Keratinocyte (primary cell): ENCODE results near the gene RBBP8. TPM values are rescaled to one million over a fixed set of nuclear protein-coding genes. Genes with fewer than 3 reads are reported as not detected.

ENCODE experiments used
- DNase-seq: peaks from one replicate; pipeline ENCODE4 v3.0.0-alpha.2; 2011; ENCODE audit warnings: low read depth, missing footprints, low spot score
- FAIRE-seq: peaks from 2 replicates; lab custom pipeline; 2011; peaks lifted over from hg19 to GRCh38; lab: Jason Lieb, UNC
- H2AFZ ChIP-seq: 2 replicates; pipeline ENCODE4 v1.6.0; 2012; ENCODE audit warnings: low read length, control low read depth, inconsistent platforms; ENCODE audit not compliant: control insufficient read depth
- H3K27ac ChIP-seq: 2 replicates; pipeline ENCODE4 v1.5.1; 2011; ENCODE audit warnings: low read length; ENCODE audit not compliant: control insufficient read depth, insufficient read depth
- H3K27me3 ChIP-seq: 3 replicates; pipeline ENCODE4 v1.6.0; 2011; ENCODE audit warnings: low read length; ENCODE audit not compliant: control insufficient read depth, insufficient read depth; ENCODE audit errors: extremely low read depth
- H3K36me3 ChIP-seq, 2 experiments: 2 replicates in 1 of 2; 3 replicates in 1 of 2; pipeline ENCODE4 v1.5.1; 2011; ENCODE audit warnings: low read length in 2 of 2, mild to moderate bottlenecking in 1 of 2; ENCODE audit not compliant: control insufficient read depth in 2 of 2, insufficient read depth in 2 of 2; ENCODE audit errors: extremely low read depth in 1 of 2
- H3K4me1 ChIP-seq: 3 replicates; pipeline ENCODE4 v1.5.1; 2011; ENCODE audit warnings: low read length; ENCODE audit not compliant: control insufficient read depth, insufficient read depth; ENCODE audit errors: extremely low read depth
- H3K4me2 ChIP-seq: 3 replicates; pipeline ENCODE4 v1.6.0; 2011; ENCODE audit warnings: low read depth, low read length; ENCODE audit not compliant: control insufficient read depth, insufficient read depth; ENCODE audit errors: extremely low read depth
- H3K4me3 ChIP-seq, 3 experiments: fragments of 200-600 bp in 1 of 3; sonication (generic) in 1 of 3; 2 replicates in 2 of 3; 3 replicates in 1 of 3; pipeline ENCODE4 v1.5.1; 2011 to 2016; ENCODE audit warnings: low read length in 3 of 3, mild to moderate bottlenecking in 3 of 3, control low read depth in 2 of 3, inconsistent platforms in 1 of 3, low read depth in 1 of 3, mixed read lengths in 1 of 3, mixed run types in 1 of 3, moderate library complexity in 1 of 3; ENCODE audit not compliant: control insufficient read depth in 2 of 3, insufficient read depth in 2 of 3; ENCODE audit errors: extremely low read depth in 1 of 3
- H3K79me2 ChIP-seq: 2 replicates; pipeline ENCODE4 v1.6.0; 2012; ENCODE audit warnings: low read length; ENCODE audit not compliant: control insufficient read depth, insufficient read depth
- H3K9ac ChIP-seq: 3 replicates; pipeline ENCODE4 v1.6.0; 2011; ENCODE audit warnings: low read length; ENCODE audit not compliant: control insufficient read depth, insufficient read depth; ENCODE audit errors: extremely low read depth
- H3K9me1 ChIP-seq: 3 replicates; pipeline ENCODE4 v1.6.0; 2011; ENCODE audit warnings: low read length; ENCODE audit not compliant: control insufficient read depth, insufficient read depth; ENCODE audit errors: extremely low read depth
- H3K9me3 ChIP-seq: 2 replicates; pipeline ENCODE4 v1.5.1; 2012; ENCODE audit warnings: low read depth, low read length; ENCODE audit not compliant: control insufficient read depth
- H4K20me1 ChIP-seq: 3 replicates; pipeline ENCODE4 v1.6.0; 2011; ENCODE audit warnings: low read length; ENCODE audit not compliant: control insufficient read depth, insufficient read depth; ENCODE audit errors: extremely low read depth
- CTCF ChIP-seq, 3 experiments: IDR thresholded peaks in 1 of 3; conservative IDR thresholded peaks in 1 of 3; optimal IDR thresholded peaks in 1 of 3; 2 replicates in 2 of 3; 3 replicates in 1 of 3; pipeline versions ENCODE3 to v1.5.1; 2011; ENCODE audit warnings: low read length in 3 of 3, mild to moderate bottlenecking in 3 of 3, moderate library complexity in 2 of 3, control low read depth in 1 of 3, inconsistent platforms in 1 of 3; ENCODE audit not compliant: insufficient read depth in 2 of 3; ENCODE audit errors: extremely low read depth in 1 of 3
- EZH2 ChIP-seq: IDR thresholded peaks from one replicate; pipeline ENCODE4 v1.6.1; 2012; ENCODE audit warnings: inconsistent platforms, mild to moderate bottlenecking, low read length, moderate library complexity
- dilution Hi-C: fragments of 300-500 bp; cut with MboI; formaldehyde crosslinking; loops from one replicate; pipeline ENCODE4 v1.7.0; 2020; ENCODE audit warnings: low sequenced_read_pairs; ENCODE audit not compliant: extremely low pct_ligation_motif_present
- polyA plus RNA-seq, 5 experiments: library from polyadenylated mRNA; depleted of rRNA in 3 of 5; stranded (reverse) in 3 of 5; stranded (forward) in 1 of 5; unstranded in 1 of 5; fragments of >200 nt; gene quantifications; 1 replicate in 1 of 5; 2 replicates in 3 of 5; 3 replicates in 1 of 5; pipeline versions ENCODE4 v1.2.1 to v1.2.3, GENCODE V29; 2011 to 2012; ENCODE audit warnings: missing spikeins in 2 of 5, low read depth in 1 of 5, low replicate concordance in 1 of 5

RBBP8 gene
- polyA plus RNA-seq, 1 donor (not counting 4 experiments of a cell fraction or from before 2014, with no cell fraction given) = 169 TPM

DNA sequence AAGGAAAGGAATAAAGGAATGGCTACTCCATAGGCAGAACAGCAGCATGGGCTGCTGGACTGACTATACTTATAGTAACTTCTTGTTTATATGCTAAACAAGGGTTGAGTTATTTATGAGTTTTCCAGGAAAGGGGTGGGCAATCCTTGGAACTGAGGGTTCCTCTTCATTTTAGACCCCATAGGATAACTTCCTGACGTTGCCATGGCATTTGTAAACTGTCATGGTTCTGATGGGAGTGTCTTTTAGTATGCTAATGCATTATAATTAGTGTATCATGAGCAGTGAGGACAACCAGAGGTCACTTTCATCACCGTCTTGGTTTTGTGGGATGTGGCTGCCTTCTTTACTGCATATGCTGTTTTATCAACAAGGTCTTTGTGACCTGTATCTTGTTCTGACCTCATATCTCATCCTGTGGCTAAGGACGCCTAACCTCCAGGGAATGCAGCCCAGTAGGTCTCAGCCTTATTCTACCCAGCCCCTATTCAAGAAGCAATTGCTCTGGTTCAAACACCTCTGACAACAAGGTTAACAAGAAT is 103.6 kb downstream of the RBBP8 start:
- Histone ChIP-seq H2AFZ (no peak overlapping the region), H3K27me3 (no peaks in the 10 kb centered on the region), H4K20me1 (no peaks in the 10 kb centered on the region), H3K9me3 (no peaks in the 10 kb centered on the region), H3K4me2 (no peak overlapping the region), H3K27ac (no peak overlapping the region), H3K9ac (no peak overlapping the region), H3K36me3 (no peaks in the 10 kb centered on the region), H3K4me3 (no peak overlapping the region), H3K9me1 (no peaks in the 10 kb centered on the region), H3K4me1 (peaks cover 27% of the 10 kb centered on the region), H3K79me2 (no peaks in the 10 kb centered on the region)
- dilution Hi-C loops = no loop called here
- FAIRE-seq (no peak), DNase-seq (no peak)
- no peak for TF ChIP-seq CTCF (optimal IDR thresholded peaks at IDR 0.05 in 1 of 3, IDR thresholded peaks at IDR 0.05 in 1 of 3, conservative IDR thresholded peaks at IDR 0.05 in 1 of 3; ENCODE audit: extremely low read depth in 1 of 3, insufficient read depth in 2 of 3, low read length in 3 of 3)
- no peak for TF ChIP-seq EZH2

- FAIRE-seq = no peak
- H3K27ac ChIP-seq = no peak overlapping the region
Observed at GRCh38 chr18:23037646-23038045, 104.5 kb downstream of the RBBP8 start.

More at GRCh38 chr18:23037646-23038045, 104.5 kb downstream of the RBBP8 start:
- Histone ChIP-seq H3K9ac (no peak overlapping the region), H3K79me2 (no peaks in the 10 kb centered on the region), H3K9me3 (no peaks in the 10 kb centered on the region), H3K4me1 (peaks cover 18% of the 10 kb centered on the region), H4K20me1 (no peaks in the 10 kb centered on the region), H3K4me3 (no peak overlapping the region), H3K9me1 (no peaks in the 10 kb centered on the region), H3K27me3 (no peaks in the 10 kb centered on the region), H3K36me3 (no peaks in the 10 kb centered on the region), H3K4me2 (no peak overlapping the region), H2AFZ (no peak overlapping the region)
- DNase-seq = no peak
- dilution Hi-C loops = no loop called here
- no peak for TF ChIP-seq EZH2
- TF ChIP-seq CTCF (optimal IDR thresholded peaks at IDR 0.05 in 1 of 3, IDR thresholded peaks at IDR 0.05 in 1 of 3, conservative IDR thresholded peaks at IDR 0.05 in 1 of 3; ENCODE audit: extremely low read depth in 1 of 3, insufficient read depth in 2 of 3, low read length in 3 of 3) = no peak
